GM19240 (cell line): ENCODE results near the gene LMO4.
A peak's percentile ranks its signal among the peaks of the same experiment; 100 is the strongest.

Experiments
- DNase-seq: peaks from one replicate; pipeline ENCODE4 v3.0.0; 2011; ENCODE audit warnings: low spot score; ENCODE audit not compliant: insufficient read length

Gene LMO4, protein sequence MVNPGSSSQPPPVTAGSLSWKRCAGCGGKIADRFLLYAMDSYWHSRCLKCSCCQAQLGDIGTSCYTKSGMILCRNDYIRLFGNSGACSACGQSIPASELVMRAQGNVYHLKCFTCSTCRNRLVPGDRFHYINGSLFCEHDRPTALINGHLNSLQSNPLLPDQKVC

DNA sequence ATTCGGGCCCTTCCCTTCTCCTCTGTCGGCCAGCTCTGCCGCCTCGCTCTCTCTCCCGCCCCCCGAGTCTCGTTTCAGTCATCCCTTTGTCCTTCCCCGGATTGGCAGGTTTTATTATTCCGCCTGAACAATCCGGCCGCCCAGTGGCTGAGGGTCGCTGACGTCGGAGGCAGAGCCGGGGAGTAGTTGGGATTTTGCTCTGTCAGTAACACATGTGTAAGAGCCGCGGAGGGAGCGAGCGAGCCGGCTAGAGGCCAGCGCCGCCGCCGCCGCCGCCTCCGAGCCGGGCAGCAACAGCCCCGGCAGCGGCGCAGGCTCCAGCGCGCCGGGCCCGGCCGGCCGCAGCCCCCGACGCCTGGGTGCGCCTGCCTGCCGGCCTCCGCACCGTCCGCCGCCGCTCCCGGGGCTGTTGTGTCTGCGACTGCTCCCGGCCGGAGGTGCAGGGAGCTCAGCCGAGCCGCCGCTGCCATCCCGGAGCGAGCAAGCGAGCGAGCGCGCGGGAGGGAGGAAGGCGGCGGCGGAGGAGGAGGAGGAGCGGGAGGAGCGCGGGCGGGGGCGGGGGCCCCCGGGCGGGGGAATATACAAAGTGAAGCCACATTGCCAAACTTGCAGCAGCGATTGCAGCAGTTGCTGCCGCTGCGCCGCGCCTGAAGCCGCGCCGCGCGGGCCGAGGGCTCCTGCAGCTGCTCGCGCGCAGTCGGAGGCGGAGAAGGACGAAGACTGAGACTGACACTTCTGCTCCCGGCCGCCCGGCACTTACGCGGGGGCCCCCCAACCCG is at the start of gene LMO4:
LMO4 (plus strand) TSS at position 609 of the 779 bp plus-strand sequence. CDS start 3,136 bp downstream, outside the sequence.
- DNase-seq, result peak; percentile 65

DNA sequence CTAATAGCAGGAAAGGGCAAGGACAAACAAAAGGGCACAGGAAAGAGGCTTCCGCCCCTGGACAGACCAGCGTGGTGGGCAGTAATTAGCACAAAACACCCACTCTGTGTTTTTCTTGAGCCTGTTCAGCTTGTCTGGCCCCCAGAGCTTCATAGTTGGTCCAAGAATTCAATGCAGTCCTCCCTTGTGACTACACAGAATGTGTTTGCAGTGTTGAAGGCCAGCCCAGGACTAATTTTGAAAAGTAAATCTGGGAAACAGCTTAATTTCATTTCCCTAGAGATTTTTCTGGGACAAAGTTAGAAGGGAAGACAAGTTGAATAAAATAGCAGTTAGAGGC is 49.2 kb upstream of the LMO4 start:
- no peak for DNase-seq

DNA sequence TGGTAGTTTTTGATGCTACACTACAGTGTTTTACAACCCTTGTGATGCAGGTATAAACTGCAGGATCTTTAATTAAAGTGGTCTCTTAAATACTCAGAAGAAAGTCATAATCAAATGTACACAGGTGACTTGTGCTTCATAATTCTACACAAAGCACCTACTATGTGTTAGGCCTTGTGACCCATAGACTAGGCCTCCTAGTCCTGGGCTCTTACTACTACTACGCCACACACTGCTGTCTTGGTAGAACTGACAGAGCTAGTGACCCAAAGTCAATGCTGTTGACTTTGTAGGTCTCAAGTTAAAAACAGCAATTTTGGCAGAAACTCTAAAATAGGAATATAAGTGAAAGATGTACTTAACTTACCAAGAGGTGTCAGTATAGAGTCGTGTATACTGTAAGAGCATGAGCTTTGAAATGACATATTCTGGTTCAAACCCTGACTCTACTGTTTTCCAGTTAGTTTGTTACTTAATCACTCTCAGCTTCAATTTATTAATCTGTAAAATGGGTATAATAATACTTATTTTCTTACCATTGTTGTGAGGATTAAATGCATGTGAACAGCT is 48.6 kb upstream of the LMO4 start:
- DNase-seq, result no peak

DNA sequence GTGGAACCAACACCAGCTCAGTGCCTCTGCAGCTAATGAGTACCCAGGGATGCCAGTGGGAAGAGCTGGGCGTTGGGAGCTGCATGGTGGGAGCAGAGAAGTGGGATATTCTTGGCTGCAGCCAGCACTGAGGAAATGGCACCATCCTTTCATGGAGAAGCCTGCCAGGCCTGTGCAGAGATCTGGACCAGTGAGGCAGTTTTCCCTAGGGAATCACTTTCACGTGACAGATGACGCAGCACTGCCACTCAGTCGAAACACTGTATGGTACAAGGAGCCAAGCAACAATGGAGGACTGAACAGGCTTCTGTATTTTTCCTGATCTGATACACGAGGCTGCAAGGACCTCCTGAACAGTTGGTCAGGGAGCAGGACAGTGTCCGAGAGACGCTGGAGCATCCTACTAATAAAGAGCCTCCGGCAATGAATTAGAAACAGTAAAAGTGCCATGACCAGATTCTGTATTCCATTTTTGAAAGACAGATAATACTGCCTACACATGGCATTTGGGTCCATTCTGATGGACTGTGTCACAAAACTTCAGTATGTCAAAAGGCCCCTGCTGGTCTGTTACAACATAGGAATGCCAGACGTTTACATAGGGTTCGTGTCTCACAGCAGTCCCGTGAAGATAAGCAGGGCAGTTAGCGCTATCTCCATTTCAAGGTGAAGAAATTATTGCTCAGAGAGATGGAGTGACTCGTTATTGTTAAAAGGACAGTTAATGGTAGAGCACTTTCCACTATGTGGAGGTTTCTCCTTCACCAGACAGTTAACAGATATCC is 44.0 kb upstream of the LMO4 start:
- DNase-seq, result no peak

DNA sequence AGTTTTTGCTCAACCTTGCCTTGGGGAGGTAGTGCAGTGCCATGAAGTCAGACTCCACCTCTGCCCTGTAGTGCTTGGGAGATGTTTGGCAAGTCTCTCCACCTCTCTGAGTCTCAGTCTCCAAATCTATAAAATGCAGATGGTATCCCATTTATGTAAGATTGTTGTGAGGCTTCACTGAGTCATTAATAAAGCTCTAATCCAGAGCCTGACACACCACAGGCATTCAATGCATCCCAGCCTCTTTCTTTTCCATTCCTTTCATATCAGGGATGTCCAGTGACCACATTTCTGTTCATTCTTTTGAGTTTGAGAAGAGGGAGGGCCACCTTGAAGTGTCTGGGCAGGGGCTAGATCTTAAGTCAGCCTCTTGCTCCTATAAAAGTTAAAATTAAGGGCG is 37.6 kb upstream of the LMO4 start:
- no peak for DNase-seq

DNA sequence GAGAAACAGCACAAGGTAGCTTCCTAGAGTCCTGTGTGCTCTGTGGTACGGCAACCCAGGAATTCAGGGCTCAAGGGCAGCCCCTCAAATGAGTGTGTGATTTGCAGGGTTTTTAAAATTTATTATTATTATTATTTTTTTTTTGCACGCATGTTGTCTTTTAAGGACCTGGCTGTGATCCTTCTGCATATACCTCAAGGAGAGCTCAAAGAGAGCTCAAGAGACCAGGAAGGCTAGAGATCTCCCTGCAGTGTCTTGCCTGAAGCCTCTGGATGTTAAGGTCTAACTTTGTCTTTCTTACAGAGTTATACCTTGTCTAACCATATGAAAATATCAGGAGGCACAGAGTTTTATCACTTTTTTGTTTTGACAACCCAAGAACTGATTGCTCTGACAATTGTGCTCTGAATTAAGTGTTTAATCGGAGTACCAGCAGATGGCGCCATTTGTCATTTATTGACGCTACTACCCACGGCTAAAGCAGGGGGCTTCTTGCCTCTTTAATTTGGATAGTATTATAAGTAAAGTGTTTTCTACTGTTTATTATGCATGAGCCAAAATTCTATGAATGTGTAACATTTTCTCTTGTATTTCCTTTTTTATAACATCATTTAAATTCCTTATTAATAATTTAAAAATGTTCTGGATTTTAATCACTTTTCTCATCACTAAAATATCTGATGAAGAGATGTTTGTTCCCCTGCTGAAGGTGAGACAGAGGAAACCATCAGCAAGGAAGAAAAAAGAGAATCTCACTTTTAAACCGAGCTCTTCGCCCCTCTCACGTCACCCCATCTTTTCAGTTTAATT is 35.8 kb upstream of the LMO4 start:
- DNase-seq, result peak; percentile 14

DNA sequence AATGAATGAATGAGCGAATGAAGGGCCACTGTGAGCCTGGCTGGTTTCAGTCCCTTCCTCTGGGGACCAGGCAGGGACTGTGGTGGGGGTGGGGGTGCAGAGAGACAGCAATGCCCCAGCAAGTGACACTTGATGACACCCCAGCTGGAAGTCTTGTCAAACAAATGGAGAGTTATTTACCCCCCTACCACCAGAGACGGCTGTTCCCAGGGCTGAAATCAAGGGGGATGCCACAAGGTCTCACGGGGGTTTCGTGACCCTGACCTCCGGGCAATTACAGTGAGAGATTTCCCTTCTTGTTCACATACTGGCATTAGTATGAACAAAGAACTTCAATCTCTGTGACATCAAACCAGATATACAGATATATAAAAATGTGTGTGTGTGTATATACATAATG is 34.0 kb upstream of the LMO4 start:
- no peak for DNase-seq

DNA sequence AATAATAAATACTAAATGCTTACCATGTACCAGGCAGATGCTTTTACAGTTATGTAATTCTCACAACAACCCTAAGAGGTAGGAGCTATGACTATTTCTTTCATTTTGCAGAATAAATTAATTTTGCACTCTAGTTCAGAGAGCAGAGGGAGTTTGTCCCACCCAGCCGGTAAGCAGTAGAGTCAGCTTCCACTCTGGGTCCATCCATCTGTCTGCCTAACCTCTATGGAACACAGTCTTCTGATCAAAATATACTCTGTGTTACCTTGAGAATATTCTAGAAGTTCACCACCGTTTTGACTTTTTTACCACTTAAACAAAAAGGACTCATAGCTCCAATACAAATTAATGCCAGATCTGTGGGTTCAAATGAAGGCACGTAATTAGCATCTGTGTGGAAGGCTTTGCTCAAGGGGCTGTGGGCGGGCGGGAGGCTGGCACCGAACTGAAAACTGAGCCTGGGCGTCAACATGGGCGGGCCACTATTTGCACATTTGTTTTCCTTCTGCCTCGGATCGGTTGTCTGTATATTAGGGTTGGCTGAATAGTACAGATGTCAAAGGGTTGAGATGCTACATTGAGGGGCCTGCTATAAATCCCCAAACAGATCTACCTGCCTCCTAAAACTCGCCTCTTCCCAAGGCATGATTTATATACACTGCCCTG is 33.1 kb upstream of the LMO4 start:
- DNase-seq, result no peak

DNA sequence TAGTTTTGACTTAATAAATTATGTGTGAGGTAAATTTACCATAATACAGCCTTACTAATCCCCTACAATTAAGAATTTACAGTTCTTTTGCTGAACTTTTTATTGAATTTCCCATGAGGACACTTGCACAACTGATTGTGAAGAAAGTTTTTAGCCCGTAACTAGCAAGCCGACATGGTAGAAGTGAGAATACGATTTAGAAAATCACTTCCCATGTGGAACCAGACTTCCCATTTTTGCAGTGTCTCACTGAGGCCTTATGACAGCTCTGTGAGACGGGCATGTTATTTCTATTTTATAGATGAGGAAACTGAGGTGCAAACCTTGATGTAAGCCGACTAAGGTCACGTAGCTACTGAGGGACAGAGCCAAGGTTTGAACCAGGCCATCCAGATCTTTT is 32.5 kb upstream of the LMO4 start:
- DNase-seq, result no peak

DNA sequence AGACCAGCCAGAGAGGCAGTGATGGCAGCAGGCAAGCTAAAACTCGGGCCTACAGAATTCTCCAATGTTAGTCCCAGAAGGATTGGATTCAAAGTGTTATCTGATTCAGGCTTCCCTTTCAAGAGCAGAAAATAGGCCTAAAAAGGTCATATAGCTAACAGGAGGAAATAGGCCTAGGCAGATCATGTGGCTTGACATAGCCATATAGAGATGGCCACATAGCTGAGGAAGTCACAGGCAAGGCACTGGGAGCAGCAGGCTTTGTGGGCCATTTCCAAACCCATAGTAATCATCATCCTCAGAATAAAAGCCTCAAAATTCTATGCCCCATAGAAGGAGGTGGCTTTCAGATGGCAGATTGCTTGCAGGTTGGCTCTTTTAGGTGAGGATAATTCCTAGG is 29.0 kb upstream of the LMO4 start:
- no peak for DNase-seq

DNA sequence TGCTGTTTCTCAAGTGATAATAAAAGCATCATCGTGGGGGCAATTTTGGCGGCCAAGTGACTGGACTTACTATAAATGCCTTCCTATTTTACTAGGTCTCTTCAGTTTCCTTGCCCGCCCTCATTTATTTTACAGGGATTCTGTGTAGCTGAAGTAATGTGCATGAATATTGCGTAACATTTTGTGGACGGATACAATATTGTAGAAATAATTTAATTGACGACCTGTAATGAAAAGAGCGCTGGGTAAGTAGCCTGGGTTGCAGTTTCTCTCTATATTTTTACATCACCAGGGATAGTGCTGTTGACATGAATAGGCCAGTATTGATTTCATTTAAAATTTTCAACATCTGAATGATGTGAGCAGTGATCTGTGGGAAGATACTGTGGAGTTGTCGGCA is 28.1 kb upstream of the LMO4 start:
- no peak for DNase-seq

DNA sequence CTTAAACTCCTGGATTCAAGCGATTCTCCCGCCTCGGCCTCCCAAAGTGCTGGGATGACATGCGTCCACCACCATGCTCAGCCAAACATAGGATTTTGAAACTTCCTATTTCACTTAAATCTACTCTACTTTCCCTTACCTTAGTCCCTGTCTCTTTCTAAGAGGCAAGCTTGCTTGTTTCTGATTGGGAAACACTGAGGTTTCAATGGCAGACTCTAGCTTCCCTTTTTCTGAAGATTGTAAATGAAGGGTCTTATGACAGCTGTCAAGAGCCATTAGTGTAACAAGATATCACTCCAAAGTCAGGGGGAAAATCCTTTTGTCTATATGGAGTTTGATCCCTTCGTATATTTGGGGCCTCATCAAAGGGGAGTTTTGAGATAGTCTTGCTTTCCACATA is 23.5 kb upstream of the LMO4 start:
- no peak for DNase-seq

DNA sequence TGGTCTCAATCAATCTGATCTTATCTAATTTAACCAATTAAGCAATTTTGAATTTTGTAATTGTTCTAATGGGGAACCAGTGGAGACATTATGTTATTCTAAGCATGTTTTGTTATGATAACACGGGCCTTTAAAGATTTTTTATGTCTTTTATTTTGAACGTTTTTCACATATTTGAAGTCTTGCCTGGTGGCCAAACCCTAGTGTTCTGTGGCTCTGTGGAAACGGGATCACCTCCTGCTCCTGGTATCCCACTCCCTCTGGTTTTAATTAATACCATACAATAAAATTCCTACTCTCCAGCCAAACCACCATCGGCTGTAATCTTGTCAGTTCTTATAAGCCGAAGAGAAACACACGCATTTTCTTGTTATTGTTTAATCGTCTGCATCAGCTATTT is 22.9 kb upstream of the LMO4 start:
- no peak for DNase-seq

DNA sequence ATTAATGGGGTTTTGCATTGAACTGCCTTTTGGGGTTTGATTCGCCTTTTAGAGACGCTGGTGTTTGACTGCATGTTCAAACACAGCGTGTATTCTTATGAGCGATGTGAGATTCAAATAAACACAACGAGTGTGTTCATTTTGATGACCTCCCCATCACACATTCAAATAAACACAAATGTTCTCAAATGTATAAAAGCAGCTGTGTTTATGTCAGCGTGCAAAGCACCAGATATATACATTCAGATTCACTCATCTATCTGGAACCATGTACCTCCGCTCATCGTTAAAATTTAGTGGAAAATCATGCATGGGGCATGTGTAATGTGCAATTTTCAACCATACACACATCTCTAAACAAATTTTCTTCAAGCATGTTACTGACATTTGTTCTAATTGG is 21.4 kb upstream of the LMO4 start:
- no peak for DNase-seq

DNA sequence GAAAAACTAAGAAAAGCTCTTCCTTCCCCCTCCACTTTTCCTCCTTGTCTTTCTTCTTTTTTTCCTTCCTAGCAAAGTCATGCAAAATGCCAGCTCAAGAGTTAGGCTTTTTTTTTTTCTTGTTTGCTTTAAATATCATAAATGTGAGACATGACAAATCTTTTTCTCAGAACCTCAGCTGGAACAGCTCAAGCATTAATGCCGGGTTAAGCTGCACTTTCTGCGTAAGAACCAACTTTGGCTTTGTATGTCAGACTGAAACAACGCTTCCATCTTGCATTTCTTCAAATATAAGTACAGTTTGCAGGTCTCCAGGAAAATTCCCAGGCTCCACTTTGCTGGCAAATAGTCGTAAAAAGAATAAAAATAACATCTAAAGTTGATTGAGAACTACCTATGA is 20.7 kb upstream of the LMO4 start:
- DNase-seq, result no peak

DNA sequence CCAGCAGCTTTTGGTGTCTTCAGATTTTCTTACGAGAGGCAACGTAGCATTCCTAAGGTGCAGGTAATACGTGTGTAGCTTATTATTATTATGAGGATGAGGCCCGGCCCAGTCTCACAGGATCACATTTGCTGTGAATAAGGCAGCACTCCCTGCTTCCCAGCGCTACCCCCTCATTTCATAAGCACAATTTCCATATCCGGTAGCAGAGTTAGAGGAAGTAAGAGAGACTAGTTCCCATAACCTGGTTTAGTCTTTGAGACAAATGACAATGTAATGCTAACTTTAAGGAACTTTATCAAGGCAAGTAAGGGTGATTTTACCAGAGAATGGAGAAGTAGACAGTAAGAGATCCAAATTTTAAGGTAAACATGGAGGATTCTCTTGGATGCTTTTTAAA is 14.6 kb upstream of the LMO4 start:
- DNase-seq, result no peak

DNA sequence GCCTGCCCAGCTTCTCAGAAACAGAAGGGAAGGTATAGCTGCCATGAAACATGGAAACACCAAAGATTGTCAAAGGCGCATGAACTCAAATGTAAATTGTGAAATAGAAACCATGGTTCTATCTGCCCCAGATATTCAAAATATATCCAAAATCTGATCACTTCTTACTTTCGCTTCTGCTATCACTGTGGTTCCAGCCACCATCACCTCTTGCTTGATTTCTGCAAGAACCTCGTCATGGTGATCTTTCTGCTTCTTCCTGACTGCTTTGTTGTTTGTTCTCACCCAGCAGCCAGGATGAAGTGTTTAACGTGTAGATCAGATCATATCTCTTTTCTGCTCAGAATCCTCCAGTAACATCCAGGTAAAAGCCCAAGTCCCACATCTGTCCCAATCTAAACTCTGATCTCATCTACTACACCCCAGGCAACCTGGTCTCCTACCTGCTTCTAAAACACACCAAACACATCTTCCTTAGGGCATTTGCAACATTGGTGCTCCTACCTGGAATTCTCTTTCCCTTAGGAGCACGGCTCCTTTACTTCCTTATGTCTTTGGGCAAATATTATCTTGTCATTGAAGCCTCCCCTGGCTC is 10.5 kb upstream of the LMO4 start:
- DNase-seq, result no peak

DNA sequence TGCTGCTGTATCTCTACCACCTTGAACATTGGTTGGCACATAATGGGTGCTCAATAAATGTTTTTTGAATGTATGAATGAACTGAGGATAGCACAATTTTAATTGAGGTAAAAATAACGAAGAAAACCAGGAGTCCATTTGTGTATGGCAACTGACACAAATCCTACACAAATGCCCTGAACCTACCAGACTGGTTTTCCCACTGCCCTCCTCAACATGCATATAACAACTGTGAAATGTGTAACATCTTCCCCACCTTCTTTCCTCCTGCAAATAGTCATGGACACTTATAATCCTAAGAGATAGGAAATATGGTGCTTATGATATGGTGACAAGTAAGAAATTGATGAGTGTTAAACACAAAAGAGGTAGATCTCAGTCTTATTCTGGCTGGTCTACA is 9.9 kb upstream of the LMO4 start:
- no peak for DNase-seq

DNA sequence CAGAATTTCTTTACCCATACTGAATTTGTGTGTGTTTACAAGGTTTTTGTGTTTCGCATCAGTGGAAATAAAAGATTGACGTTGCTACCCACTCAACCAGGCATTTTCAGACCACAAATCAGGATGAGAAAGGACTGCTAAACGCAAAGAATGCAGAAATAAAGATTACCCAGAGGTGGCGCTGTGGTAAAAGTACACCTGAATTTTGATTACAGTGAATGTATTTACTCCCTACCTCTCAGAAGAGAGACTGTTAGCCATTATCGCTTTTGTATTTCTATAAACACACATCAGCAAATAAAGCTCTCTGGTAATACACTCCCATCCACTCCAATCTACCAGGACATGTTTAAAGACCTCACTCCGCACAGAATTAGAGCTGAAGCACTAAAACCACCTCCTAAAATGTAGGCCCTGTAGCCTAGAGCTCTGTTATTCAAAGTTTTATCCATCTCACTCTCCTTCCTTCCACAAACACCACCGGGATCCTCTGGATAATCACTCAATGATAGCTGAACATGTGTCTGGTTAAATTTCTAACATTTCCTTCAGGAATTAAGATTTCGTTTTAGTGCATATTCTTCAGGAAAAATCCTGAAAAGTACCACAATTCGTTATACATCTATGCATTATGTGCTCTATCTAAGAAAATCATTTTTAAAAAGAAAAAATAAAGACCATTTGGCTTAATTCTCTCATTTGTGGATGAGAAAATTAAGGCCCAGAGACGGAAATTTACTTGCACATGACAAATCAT is 2.5 kb upstream of the LMO4 start:
- no peak for DNase-seq
